ENCODE results near the gene DNAJA2. TPM values are rescaled to one million over a fixed set of nuclear protein-coding genes. Genes with fewer than 3 reads are reported as not detected.
"Not testable (repeated sequence)": the region's sequence is repeated elsewhere in the genome, so short reads cannot be mapped to it uniquely, and the experiment has no call there.

Gene DNAJA2
- total RNA-seq, 2 donors from 2014 or later: 24.4 to 30.0 TPM

DNA sequence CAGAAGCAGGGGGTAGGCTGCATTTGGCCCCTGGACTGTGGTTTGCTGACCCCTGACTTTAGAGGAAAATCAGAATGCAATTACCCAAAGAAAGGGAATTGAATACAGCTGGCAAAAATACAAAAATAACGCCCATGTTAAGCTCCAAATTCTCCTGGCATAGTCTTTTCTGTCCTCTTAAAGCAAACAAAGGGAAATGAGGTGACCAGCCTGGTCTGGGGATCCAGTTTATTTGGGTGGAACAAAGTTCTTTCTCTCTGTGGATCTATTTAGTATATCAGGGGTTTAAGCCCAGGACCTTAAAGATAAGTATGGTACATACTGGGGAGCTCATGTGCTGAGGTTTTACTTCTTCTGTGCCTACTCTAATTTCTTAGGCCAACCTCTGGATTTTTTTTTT lies 23.5 kb downstream of the DNAJA2 start:
- ATAC-seq (no peak), DNase-seq (no peak)
- Histone ChIP-seq H3K4me1 (no peaks in the 10 kb centered on the region), H3K27me3 (no peaks in the 10 kb centered on the region), H3K4me3 (no peak overlapping the region), H3K36me3 (replicated peaks in 1 of 2; ENCODE audit: insufficient read depth in 1 of 2, low read depth in 2 of 2) (peaks cover 0 to 4% of the 10 kb centered on the region in 2 donors), H3K27ac (no peak overlapping the region), H3K9me3 (no peaks in the 10 kb centered on the region)
- intact Hi-C loops (cut with DNase I): no loop called here
- 30 to 32% methylated on average over 1 of the region's 1 CpG for WGBS, 2 donors
- no peak for TF ChIP-seq POLR2A (IDR thresholded peaks at IDR 0.05)

DNA sequence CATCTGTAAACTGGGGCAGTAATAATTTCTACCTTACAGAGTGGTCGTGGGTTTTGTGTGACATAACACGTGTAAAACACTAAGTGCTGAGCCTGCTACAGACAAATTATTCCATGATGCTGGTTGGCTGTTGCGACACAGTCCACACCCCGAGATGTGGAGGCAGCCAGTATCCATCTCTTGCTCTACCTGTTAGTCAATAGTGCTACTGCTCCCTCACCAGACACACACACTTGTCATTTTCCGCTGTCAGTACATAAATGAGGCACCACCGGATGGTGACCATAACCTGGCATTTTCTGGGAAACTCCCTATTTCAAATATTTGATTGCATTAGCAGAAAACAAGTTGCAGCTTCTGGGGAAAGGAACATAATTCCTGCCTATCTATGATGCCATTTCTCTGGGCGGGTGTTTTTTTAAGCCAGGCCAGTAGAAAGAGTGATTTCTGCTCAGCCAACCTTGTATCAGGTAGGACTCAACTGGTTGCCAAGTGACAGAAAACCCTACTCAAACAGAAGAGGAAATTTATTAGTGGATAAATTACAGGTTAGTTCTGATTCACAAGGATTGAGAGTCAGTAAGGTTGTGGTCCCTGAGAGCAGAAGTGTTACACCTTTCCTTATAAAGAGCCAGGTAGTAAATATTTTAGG lies 24.1 kb downstream of the DNAJA2 start:
- TF ChIP-seq POLR2A (IDR thresholded peaks at IDR 0.05): no peak
- TF ChIP-seq, protein P1, sequence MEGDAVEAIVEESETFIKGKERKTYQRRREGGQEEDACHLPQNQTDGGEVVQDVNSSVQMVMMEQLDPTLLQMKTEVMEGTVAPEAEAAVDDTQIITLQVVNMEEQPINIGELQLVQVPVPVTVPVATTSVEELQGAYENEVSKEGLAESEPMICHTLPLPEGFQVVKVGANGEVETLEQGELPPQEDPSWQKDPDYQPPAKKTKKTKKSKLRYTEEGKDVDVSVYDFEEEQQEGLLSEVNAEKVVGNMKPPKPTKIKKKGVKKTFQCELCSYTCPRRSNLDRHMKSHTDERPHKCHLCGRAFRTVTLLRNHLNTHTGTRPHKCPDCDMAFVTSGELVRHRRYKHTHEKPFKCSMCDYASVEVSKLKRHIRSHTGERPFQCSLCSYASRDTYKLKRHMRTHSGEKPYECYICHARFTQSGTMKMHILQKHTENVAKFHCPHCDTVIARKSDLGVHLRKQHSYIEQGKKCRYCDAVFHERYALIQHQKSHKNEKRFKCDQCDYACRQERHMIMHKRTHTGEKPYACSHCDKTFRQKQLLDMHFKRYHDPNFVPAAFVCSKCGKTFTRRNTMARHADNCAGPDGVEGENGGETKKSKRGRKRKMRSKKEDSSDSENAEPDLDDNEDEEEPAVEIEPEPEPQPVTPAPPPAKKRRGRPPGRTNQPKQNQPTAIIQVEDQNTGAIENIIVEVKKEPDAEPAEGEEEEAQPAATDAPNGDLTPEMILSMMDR (IDR thresholded peaks at IDR 0.05): no peak
- Histone ChIP-seq H3K27me3 (no peaks in the 10 kb centered on the region), H3K9me3 (no peaks in the 10 kb centered on the region), H3K4me3 (no peak overlapping the region), H3K27ac (no peak overlapping the region), H3K36me3 (replicated peaks in 1 of 2; ENCODE audit: insufficient read depth in 1 of 2, low read depth in 2 of 2) (no peaks in the 10 kb centered on the region), H3K4me1 (no peaks in the 10 kb centered on the region)
- ATAC-seq (no peak), DNase-seq (no peak)
- 81 to 84% methylated on average over 6 to 7 of the region's 7 CpGs for WGBS, 2 donors
- intact Hi-C loops (cut with DNase I): no loop called here

DNA sequence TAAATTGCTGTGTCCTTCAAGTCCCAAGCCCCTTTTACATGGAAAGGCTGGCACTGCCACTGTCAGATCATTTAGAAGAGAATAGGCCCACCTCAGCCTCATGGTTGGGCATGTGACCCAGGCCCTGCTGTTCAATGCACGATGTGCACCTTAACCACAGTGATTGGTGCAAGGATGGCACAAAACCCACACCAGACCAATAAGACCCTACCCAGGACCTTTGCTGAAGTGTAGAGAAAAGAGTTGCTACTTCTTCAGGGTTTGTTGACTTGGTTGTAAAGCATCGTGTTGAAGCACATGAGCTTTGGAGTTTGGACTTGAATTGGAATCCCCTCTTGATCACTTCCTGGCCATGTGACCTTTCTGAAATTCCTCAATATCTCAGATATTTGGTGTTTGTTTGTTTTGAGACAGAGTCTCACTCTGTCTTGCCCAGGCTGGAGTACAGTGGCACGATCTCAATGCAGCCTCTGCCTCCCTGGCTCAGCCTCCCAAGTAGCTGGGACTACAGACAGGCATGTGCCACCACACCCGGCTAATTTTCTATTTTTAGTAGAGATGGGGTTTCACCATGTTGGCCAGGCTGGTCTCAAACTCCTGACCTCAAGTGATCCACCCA lies 24.8 kb downstream of the DNAJA2 start:
- Histone ChIP-seq H3K27me3 (no peaks in the 10 kb centered on the region), H3K27ac (no peak overlapping the region), H3K9me3 (no peaks in the 10 kb centered on the region), H3K4me3 (no peak overlapping the region), H3K4me1 (no peaks in the 10 kb centered on the region), H3K36me3 (replicated peaks in 1 of 2; ENCODE audit: insufficient read depth in 1 of 2, low read depth in 2 of 2) (no peaks in the 10 kb centered on the region)
- TF ChIP-seq POLR2A (IDR thresholded peaks at IDR 0.05): no peak
- TF ChIP-seq, protein P1 (IDR thresholded peaks at IDR 0.05): no peak
- ATAC-seq (no peak), DNase-seq (no peak)
- 57 to 75% methylated on average over 3 to 4 of the region's 4 CpGs for WGBS, 2 donors
- intact Hi-C loops (cut with DNase I): no loop called here

DNA sequence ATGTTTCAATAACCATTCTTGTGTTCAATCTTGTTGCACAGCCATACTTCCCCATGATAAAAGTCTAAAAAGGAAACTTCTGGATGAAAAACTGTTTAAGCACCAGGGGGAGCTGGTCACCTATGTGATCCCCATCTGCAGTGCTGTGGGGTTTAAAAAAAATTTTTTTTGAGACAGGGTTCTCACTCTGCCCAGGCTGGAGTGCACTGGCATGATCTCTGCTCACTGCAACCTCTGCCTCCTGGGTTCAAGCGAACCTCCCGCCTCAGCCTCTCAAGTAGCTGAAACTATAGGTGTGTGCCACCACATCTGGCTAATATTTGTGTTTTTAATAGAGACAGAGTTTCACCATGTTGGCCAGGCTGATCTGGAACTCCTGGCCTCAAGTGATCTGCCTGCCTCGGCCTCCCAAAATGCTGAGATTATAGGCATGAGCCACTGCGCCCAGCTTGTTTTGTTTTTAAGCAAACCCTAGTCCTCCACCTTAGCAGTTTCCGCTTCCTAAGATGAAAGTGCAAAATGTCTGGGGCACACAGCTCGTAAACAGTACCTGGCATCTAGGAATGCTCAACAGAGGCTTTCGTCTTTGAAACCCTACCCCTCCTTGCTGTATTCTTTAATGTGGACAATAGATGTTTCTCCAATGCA lies 25.4 kb downstream of the DNAJA2 start:
- DNase-seq (no peak), ATAC-seq (no peak)
- TF ChIP-seq POLR2A (IDR thresholded peaks at IDR 0.05): no peak
- TF ChIP-seq, protein P1 (IDR thresholded peaks at IDR 0.05): peak in 6 of 7 experiments; percentile 37 to 62 (median 48)
- H3K9me3 ChIP-seq: no peaks in the 10 kb centered on the region
- no peaks in the 10 kb centered on the region for H3K27me3 ChIP-seq
- no peaks in the 10 kb centered on the region for H3K36me3 ChIP-seq (replicated peaks in 1 of 2; ENCODE audit: insufficient read depth in 1 of 2, low read depth in 2 of 2)
- WGBS, 2 donors: 66 to 77% methylated on average over 7 of the region's 7 CpGs
- intact Hi-C loops (cut with DNase I): no loop called here
- H3K4me1 ChIP-seq: no peaks in the 10 kb centered on the region
- H3K4me3 ChIP-seq: no peak overlapping the region
- no peak overlapping the region for H3K27ac ChIP-seq

DNA sequence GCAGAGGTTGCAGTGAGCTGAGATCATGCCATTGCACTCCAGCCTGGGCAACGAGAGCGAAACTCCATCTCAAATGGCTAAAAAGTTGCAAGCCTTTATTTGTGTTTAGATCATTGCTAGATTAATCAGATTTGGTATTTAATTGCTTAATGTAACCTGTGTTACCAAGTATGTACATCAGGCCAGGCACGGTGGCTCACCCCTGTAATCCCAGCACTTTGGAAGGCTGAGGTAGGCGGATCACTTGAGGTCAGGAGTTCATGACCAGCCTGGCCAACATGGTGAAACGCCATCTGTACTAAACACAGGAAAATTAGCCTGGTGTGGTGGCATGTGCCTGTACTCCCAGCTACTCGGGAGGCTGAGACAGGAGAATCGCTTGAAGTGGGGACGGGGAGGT lies 28.8 kb downstream of the DNAJA2 start:
- intact Hi-C loops (cut with DNase I): not testable (repeated sequence)
- 85 to 90% methylated on average over 8 of the region's 8 CpGs for WGBS, 2 donors

More for the DNA sequence above, 28.8 kb downstream of the DNAJA2 start:
- ATAC-seq; H3K4me1 ChIP-seq; H3K27me3 ChIP-seq; H3K9me3 ChIP-seq; H3K36me3 ChIP-seq (replicated peaks in 1 of 2; ENCODE audit: insufficient read depth in 1 of 2, low read depth in 2 of 2); H3K27ac ChIP-seq; H3K4me3 ChIP-seq; DNase-seq: not testable (repeated sequence)
